ENCODE results near the gene TRIM67.
"Not testable (repeated sequence)": the region's sequence is repeated elsewhere in the genome, so short reads cannot be mapped to it uniquely, and the experiment has no call there.

Gene TRIM67

DNA sequence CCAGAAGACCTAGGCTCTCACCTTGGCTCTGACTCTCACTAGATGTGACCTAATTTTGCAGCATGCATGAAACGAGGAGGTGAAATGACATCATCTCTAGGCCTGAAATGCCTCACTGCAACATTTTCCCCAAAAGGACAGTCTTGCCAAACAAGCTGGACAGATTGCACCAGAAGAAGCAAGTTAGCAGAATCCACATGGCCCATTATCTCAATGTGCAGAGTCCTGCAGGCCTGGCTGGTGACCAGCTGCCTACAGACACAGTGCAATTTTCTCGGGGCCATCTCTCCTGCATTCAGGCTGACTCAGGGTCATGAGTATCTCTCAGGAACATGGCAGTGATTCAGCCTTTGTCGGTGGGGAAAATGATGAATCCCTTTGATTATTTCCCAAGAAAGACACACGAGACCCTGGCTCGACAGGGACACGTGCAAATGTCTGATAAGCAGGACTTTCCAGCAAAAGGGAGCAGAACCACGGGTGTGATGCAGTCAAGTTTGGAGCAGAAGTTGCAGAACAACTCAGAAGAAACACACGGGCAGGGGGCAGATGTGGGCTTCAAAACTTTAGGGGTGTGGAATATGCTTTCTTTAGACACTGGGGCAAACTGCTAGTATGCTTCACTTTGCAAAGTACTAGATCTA lies 38.7 kb downstream of the TRIM67 start:
- Histone ChIP-seq H3K4me3 (no peak overlapping the region), H3K27ac (no peak overlapping the region)

GRCh38 chr1:231201375-231201978 lies 39.6 kb downstream of the TRIM67 start:
- H3K4me3 ChIP-seq = no peak overlapping the region
- no peak overlapping the region for H3K27ac ChIP-seq

DNA sequence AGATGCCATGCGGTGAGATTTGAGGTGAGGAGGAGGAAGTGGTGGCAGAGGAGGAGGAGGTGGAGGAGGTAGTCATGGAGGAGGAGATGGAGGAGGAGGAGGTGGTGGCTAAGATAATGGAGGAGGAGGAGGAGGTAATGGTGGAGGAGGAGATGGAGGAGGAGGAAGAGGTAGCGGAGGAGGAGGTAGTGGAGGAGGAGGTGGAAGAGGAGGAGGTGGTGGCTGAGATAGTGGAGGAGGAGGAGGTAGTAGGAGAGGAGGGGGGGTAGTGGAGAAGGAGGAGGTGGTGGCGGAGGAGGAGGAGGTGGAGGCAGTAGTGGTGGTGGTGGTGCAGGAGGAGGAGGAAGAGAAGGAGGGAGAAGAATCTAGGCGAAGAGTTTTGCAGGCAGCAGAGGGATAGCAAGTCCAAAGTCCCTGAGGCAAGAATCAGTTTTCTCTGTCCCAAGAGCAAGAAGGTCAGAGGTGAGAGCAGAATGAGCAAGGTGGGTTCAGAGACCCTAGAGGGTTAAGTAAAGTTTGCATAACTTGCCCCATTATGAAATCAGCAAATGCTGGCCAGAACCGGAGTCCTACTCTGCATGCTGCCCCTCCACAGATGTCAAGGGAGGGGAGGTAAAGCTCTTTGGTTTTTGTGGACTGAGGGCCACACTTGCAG lies 40.2 kb downstream of the TRIM67 start:
- no peak overlapping the region for H3K27ac ChIP-seq
- no peak overlapping the region for H3K4me3 ChIP-seq

- no peak overlapping the region for H3K27ac ChIP-seq
- no peak overlapping the region for H3K4me3 ChIP-seq
Measured at GRCh38 chr1:231203259-231204057, 41.6 kb downstream of the TRIM67 start.

- Histone ChIP-seq H3K27ac (no peak overlapping the region), H3K4me3 (no peak overlapping the region)
Measured at GRCh38 chr1:231206856-231207255, 45.0 kb downstream of the TRIM67 start.

- H3K27ac ChIP-seq = no peak overlapping the region
- no peak overlapping the region for H3K4me3 ChIP-seq
Measured at GRCh38 chr1:231207437-231207836, 45.6 kb downstream of the TRIM67 start.

DNA sequence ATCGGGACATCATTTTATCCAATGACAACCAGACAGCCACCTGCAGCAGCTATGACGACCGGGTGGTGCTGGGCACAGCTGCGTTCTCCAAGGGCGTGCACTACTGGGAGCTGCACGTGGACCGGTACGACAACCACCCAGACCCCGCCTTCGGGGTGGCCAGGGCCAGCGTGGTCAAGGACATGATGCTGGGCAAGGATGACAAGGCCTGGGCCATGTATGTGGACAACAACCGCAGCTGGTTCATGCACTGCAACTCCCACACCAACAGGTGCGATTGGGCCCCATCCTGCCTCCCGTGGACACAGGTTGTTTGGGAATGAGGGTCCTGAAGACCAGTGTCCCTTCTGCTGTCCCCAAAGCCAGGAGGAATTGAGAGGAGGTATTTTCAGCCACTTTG lies 47.1 kb downstream of the TRIM67 start:
- Histone ChIP-seq H3K4me3 (no peak overlapping the region), H3K27ac (no peak overlapping the region)

- no peak overlapping the region for H3K27ac ChIP-seq
Measured at GRCh38 chr1:231209531-231209930, 47.7 kb downstream of the TRIM67 start.

GRCh38 chr1:231210126-231210525 lies 48.3 kb downstream of the TRIM67 start:
- Histone ChIP-seq H3K27ac (no peak overlapping the region), H3K4me3 (no peak overlapping the region)

More at GRCh38 chr1:231209531-231209930, 47.7 kb downstream of the TRIM67 start:
- no peak overlapping the region for H3K4me3 ChIP-seq

DNA sequence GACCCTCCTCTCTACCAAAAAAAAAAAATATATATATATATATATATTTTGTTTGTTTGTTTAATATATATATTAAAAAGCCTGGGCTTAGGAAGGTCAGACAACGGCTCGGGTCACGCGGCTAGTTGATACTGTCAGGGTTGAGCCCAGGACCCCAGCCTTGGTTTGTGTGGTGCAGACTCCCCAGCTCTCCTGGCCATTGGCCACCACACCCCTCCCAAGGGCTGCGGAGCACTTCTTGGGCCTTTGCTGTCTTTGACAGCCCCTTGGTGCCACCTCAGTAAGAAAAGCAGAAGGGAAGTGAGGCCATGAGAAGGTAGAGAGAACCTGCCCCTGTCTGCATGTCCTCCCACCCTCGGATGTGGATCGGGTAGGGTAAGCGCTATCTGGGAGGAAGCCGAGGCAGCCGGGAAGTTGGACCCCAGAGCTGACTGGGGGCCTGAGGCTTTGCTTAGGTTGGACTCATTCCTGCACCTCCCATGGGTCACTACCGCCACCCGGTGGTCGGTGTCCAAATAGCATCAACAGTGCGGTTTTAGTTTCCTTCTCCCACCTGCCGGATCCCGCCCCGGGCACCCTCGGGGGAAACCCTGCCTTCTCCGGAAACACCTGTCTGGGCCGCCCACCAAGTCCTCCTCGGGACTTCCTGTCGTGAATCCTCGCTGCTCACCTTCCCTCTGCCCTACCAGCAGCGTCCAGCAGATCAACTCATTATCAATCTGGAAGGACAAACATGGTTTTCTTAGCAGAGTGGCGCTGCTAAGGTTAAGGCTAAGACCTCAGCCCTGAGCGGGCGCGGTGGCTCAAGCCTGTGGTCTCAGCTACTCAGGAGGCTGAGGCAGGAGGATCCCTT lies 49.4 kb downstream of the TRIM67 start:
- H3K27ac ChIP-seq = peak overlapping the region in 2 of 21 experiments; percentile 33 to 40
- H3K4me3 ChIP-seq = peak overlapping the region; percentile 11 to 40 (median 25)

- not testable (repeated sequence) for H3K4me3 ChIP-seq, H3K27ac ChIP-seq
Measured at GRCh38 chr1:231212301-231212700, 50.4 kb downstream of the TRIM67 start.

DNA sequence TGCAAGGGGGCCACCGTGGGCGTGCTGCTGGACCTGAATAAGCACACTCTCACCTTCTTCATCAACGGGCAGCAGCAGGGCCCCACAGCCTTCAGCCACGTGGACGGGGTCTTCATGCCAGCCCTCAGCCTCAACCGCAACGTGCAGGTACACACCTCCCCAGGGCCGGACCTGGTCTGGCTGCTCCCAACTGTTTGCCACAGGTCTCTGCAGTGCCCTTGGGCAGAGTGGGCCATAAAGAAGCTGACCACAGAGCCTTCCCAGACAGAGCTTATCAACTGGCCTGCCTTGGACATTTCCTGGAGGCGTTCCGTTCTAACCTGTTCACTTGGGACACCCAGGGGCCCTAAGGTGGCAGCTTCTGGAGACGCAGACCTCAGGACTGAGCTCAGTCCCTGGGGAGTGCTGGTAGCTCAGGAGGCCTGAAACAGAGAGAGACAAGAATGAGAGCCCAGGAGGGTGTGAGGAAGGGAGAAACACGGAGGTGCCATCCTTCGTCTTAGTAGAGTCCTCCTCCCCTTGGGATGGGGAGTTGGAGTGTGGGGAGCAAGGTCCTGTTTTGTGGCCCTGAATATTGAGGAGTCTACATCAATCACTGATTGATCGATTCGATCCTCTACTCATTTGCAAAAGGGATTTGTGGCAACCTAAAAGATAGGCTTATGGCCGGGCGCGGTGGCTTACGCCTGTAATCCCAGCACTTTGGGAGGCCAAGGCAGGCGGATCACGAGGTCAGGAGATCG lies 52.1 kb downstream of the TRIM67 start:
- Histone ChIP-seq H3K4me3 (no peak overlapping the region), H3K27ac (no peak overlapping the region)

GRCh38 chr1:231214918-231215680 lies 53.2 kb downstream of the TRIM67 start:
- Histone ChIP-seq H3K4me3 (no peak overlapping the region), H3K27ac (no peak overlapping the region)

DNA sequence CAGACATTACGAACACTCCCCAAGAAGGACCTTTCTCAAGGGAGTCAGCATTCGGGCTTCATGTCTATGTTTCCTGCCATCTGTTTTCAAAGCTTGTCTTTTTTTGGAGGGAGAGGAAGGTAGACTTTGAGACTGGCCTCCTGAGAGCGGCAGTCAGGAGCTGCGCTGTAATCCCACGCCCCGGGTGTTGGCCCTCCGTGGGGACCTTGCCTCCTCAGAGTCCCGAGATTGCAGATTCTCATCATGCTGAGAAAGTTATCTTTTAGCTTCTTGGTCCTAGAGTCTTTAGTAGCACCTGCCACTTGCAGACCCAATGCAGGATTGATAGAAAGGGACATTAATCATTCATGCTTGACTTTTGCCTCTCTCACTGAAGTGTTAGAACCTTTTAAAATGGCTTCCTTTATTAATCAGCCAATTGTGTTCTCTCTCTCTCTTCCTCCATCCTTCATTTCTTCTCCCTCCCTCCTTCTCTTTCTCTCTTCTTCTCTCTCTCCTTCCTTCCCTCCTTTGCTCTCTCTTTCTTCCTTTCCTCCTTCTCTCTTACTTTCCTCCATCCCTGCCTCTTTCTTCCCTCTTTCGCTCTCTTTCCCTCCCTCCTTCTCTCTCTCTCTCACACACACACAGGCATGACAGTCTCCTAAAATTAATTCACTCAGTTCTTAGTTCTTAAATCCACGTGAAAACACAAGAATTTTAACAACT lies 54.0 kb downstream of the TRIM67 start:
- Histone ChIP-seq H3K27ac (no peak overlapping the region), H3K4me3 (no peak overlapping the region)

GRCh38 chr1:231216498-231216897 lies 54.6 kb downstream of the TRIM67 start:
- no peak overlapping the region for H3K4me3 ChIP-seq
- peak overlapping the region in 1 of 21 experiments; percentile 14 for H3K27ac ChIP-seq

GRCh38 chr1:231217056-231217455 lies 55.2 kb downstream of the TRIM67 start:
- Histone ChIP-seq H3K4me3 (no peak overlapping the region), H3K27ac (no peak overlapping the region)

DNA sequence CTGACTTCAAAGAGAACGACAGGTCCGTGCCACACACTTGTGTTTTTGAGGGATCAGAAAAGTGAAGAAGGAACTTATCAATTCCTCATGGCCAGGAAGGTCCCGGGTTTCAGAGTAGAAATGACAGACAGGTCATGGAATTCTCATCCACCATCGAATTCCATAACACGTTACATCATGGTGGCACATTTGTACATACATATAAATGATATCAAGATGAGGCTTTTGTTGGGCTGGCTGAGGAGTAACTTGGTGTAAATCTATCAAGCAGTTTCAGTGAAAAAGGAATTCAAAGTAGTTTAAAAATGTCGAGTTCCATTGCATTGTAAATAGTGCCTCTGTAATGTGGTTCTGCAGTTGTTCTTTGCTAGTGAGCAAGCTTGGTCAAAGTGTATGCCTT lies 56.2 kb downstream of the TRIM67 start:
- H3K27ac ChIP-seq = no peak overlapping the region
- H3K4me3 ChIP-seq = no peak overlapping the region

All from skin epidermis (tissue), 12 donors.